K562 (cell line): ENCODE data around the gene KRT28. TPM values are rescaled to one million over a fixed set of nuclear protein-coding genes. Genes with fewer than 3 reads are reported as not detected.

ENCODE experiments used
- CBFA2T3 ChIP-seq: fragments of 450-650 bp; IDR thresholded peaks from 2 replicates; pipeline ENCODE4 v1.6.1; 2017
- EHMT2 ChIP-seq: fragments of 450-650 bp; IDR thresholded peaks from 2 replicates; pipeline ENCODE4 v1.6.1; 2018; ENCODE audit warnings: antibody characterized with exemption
- ERF ChIP-seq: fragments of 450-650 bp; formaldehyde crosslinking; IDR thresholded peaks from 2 replicates; pipeline ENCODE4 v1.4.0; 2020; ENCODE audit warnings: mild to moderate bottlenecking, mixed read lengths
- FOXM1 ChIP-seq, 2 experiments: fragments of 450-650 bp in 1 of 2; sonication (generic) in 1 of 2; formaldehyde crosslinking in 1 of 2; IDR thresholded peaks; 2 replicates each; pipeline versions ENCODE4 v1.6.1 to v1.9.0; 2017 to 2022; ENCODE audit warnings: low read depth in 2 of 2, mild to moderate bottlenecking in 2 of 2, missing genetic modification reagents in 1 of 2, moderate library complexity in 1 of 2
- HDAC6 ChIP-seq: IDR thresholded peaks from 2 replicates; pipeline ENCODE4 v1.6.1; 2012; ENCODE audit warnings: low read depth, mild to moderate bottlenecking, control low read depth, inconsistent platforms, low read length, moderate library complexity
- HSF4 ChIP-seq: fragments of 250-450 bp; sonication (Bioruptor Pico); IDR thresholded peaks from 2 replicates; pipeline ENCODE4 v2.1.2; 2022; ENCODE audit warnings: mild to moderate bottlenecking, moderate library complexity, borderline replicate concordance
- KLF10 ChIP-seq: fragments of 250-450 bp; sonication (Bioruptor Pico); IDR thresholded peaks from 2 replicates; pipeline ENCODE4 v1.6.1; 2021; ENCODE audit warnings: matching md5 sums
- NCOA4 ChIP-seq: fragments of 450-650 bp; IDR thresholded peaks from 2 replicates; pipeline ENCODE4 v1.6.1; 2018; ENCODE audit warnings: mild to moderate bottlenecking; ENCODE audit not compliant: partially characterized antibody
- NFIX ChIP-seq: fragments of 250-450 bp; sonication (Bioruptor Pico); IDR thresholded peaks from 2 replicates; pipeline ENCODE4 v1.4.0; 2020; ENCODE audit warnings: low read depth, mild to moderate bottlenecking, moderate library complexity
- SMAD2 ChIP-seq: fragments of 150-350 bp; IDR thresholded peaks from 2 replicates; pipeline ENCODE4 v1.6.1; 2014; ENCODE audit warnings: low read depth, mild to moderate bottlenecking, low read length
- SMARCA4 ChIP-seq: fragments of 450-650 bp; IDR thresholded peaks from 2 replicates; pipeline ENCODE4 v1.6.1; 2016
- YY1 ChIP-seq, 3 experiments: IDR thresholded peaks; 2 replicates each; pipeline ENCODE4 v1.6.1; 2011; ENCODE audit warnings: low read length in 2 of 3, mild to moderate bottlenecking in 2 of 3, moderate library complexity in 2 of 3, borderline replicate concordance in 1 of 3, control low read depth in 1 of 3, low read depth in 1 of 3; ENCODE audit not compliant: insufficient read depth in 3 of 3, insufficient replicate concordance in 2 of 3, control insufficient read depth in 1 of 3, insufficient read length in 1 of 3; ENCODE audit errors: extremely low read depth in 1 of 3
- ZFX ChIP-seq: sonication (generic); formaldehyde crosslinking; IDR thresholded peaks from 2 replicates; pipeline ENCODE4 v1.8.0; 2022; ENCODE audit warnings: mild to moderate bottlenecking, missing genetic modification reagents, moderate library complexity
- ZNF133 ChIP-seq: fragments of 250-450 bp; sonication (Bioruptor Pico); IDR thresholded peaks from 2 replicates; pipeline ENCODE4 v1.4.0; 2020; ENCODE audit warnings: mild to moderate bottlenecking
- ZNF274 ChIP-seq: IDR thresholded peaks from 2 replicates; pipeline ENCODE4 v1.6.1; 2011; ENCODE audit warnings: low read depth, mild to moderate bottlenecking, low read length, moderate library complexity, borderline replicate concordance
- ZNF384 ChIP-seq: IDR thresholded peaks from 2 replicates; pipeline ENCODE4 v1.6.1; 2012; ENCODE audit warnings: low read depth, low read length, improper control_type of control experiment
- polyA plus RNA-seq, 8 experiments: library from polyadenylated mRNA; depleted of rRNA in 4 of 8; stranded (reverse) in 5 of 8; unstranded in 3 of 8; fragments of >200 nt; fragmentation: Nextera tagmentation in 2 of 8; fragmentation: Illumina TruSeq in 1 of 8; extraction: Ambion mirVana in 2 of 8; extraction: Trizol in 1 of 8; gene quantifications; 2 replicates each; pipeline versions ENCODE4 v1.2.1 to v1.2.3, GENCODE V29; 2011 to 2014; ENCODE audit warnings: inconsistent platforms in 1 of 8, missing spikeins in 1 of 8
- total RNA-seq, 7 experiments: library from RNA; depleted of rRNA in 6 of 7; stranded (reverse); fragments of >200 nt in 6 of 7; fragmentation: Illumina TruSeq in 2 of 7; extraction: Trizol in 2 of 7; gene quantifications; 2 replicates each; pipeline versions ENCODE4 v1.2.1 to v1.2.3, GENCODE V29; 2011 to 2021; ENCODE audit warnings: low replicate concordance in 1 of 7
- TF ChIP-seq, protein P1 (sequence below): fragments of 450-650 bp; formaldehyde crosslinking; IDR thresholded peaks from 2 replicates; pipeline ENCODE4 v1.4.0; 2020; ENCODE audit warnings: mild to moderate bottlenecking
- TF ChIP-seq, protein P2 (sequence below), 2 experiments: fragments of 450-650 bp; IDR thresholded peaks; 2 replicates each; pipeline ENCODE4 v1.6.1; 2016; ENCODE audit warnings: mild to moderate bottlenecking in 2 of 2, borderline replicate concordance in 1 of 2, low read depth in 1 of 2, moderate library complexity in 1 of 2

The KRT28 gene
- total and polyA plus RNA-seq, 9 of the 15 experiments (the other 6 are each of a cell fraction or from before 2014, with no cell fraction given), result not detected

DNA sequence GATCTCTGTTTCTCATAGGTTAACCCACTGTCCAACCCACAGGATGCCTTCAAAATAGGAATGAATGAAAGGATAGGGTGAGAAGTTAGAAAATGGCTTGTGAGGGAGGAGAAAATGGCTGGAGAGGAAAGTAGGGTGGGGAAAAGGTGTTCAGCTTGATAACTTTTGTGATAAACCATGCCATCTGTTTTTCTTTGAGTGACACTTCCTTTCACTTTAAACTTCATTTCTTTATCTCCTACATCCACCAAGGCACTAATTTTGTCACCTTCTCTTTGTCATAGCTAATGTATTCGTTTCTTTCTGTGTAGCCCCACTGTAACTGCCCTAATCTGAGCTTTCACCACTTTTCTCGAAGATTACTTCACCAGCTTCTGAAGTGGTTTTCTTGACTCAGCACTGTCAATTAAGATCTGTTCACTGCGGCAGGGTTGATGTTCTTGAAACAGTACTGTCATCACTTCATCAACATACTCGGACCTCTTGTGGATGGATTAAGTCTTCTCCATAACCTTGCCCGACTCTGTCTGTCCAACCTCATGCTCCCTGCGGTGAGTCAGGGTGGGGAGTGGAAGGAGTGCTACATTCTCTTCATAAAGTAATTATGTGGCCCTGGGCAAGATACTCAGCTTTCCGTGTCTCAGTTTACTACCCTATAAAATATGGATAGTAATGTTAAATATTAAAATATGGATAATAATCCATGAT, 28.1 kb upstream of the KRT28 start (continued):
- TF ChIP-seq YY1 (IDR thresholded peaks at IDR 0.05; ENCODE audit: borderline replicate concordance in 1 of 3, control insufficient read depth in 1 of 3, extremely low read depth in 1 of 3, insufficient read depth in 3 of 3, insufficient read length in 1 of 3, insufficient replicate concordance in 2 of 3, low read depth in 1 of 3, low read length in 2 of 3) (peak in 2 of 3 experiments; percentile 64 to 93), ERF (CRISPR knock-in tag) (no peak), SMAD2 (no peak), ZNF384 (no peak), NCOA4 (no peak), ZNF133 (CRISPR knock-in tag) (no peak), ZFX (CRISPR knock-in tag) (no peak), KLF10 (CRISPR knock-in tag) (no peak), NFIX (CRISPR knock-in tag) (no peak), EHMT2 (peak; percentile 96), SMARCA4 (peak; percentile 97), CBFA2T3 (peak; percentile 99), ZNF274 (peak; percentile 58; the same call in 1 of the 2 replicates), FOXM1 (IDR thresholded peaks at IDR 0.05; ENCODE audit: low read depth) (peak; percentile 92), FOXM1 (CRISPR knock-in tag; IDR thresholded peaks at IDR 0.05; ENCODE audit: low read depth) (no peak), HDAC6 (no peak), HSF4 (no peak)
- TF ChIP-seq, protein P1, sequence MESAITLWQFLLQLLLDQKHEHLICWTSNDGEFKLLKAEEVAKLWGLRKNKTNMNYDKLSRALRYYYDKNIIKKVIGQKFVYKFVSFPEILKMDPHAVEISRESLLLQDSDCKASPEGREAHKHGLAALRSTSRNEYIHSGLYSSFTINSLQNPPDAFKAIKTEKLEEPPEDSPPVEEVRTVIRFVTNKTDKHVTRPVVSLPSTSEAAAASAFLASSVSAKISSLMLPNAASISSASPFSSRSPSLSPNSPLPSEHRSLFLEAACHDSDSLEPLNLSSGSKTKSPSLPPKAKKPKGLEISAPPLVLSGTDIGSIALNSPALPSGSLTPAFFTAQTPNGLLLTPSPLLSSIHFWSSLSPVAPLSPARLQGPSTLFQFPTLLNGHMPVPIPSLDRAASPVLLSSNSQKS (CRISPR knock-in tag), result no peak
- TF ChIP-seq, protein P2, sequence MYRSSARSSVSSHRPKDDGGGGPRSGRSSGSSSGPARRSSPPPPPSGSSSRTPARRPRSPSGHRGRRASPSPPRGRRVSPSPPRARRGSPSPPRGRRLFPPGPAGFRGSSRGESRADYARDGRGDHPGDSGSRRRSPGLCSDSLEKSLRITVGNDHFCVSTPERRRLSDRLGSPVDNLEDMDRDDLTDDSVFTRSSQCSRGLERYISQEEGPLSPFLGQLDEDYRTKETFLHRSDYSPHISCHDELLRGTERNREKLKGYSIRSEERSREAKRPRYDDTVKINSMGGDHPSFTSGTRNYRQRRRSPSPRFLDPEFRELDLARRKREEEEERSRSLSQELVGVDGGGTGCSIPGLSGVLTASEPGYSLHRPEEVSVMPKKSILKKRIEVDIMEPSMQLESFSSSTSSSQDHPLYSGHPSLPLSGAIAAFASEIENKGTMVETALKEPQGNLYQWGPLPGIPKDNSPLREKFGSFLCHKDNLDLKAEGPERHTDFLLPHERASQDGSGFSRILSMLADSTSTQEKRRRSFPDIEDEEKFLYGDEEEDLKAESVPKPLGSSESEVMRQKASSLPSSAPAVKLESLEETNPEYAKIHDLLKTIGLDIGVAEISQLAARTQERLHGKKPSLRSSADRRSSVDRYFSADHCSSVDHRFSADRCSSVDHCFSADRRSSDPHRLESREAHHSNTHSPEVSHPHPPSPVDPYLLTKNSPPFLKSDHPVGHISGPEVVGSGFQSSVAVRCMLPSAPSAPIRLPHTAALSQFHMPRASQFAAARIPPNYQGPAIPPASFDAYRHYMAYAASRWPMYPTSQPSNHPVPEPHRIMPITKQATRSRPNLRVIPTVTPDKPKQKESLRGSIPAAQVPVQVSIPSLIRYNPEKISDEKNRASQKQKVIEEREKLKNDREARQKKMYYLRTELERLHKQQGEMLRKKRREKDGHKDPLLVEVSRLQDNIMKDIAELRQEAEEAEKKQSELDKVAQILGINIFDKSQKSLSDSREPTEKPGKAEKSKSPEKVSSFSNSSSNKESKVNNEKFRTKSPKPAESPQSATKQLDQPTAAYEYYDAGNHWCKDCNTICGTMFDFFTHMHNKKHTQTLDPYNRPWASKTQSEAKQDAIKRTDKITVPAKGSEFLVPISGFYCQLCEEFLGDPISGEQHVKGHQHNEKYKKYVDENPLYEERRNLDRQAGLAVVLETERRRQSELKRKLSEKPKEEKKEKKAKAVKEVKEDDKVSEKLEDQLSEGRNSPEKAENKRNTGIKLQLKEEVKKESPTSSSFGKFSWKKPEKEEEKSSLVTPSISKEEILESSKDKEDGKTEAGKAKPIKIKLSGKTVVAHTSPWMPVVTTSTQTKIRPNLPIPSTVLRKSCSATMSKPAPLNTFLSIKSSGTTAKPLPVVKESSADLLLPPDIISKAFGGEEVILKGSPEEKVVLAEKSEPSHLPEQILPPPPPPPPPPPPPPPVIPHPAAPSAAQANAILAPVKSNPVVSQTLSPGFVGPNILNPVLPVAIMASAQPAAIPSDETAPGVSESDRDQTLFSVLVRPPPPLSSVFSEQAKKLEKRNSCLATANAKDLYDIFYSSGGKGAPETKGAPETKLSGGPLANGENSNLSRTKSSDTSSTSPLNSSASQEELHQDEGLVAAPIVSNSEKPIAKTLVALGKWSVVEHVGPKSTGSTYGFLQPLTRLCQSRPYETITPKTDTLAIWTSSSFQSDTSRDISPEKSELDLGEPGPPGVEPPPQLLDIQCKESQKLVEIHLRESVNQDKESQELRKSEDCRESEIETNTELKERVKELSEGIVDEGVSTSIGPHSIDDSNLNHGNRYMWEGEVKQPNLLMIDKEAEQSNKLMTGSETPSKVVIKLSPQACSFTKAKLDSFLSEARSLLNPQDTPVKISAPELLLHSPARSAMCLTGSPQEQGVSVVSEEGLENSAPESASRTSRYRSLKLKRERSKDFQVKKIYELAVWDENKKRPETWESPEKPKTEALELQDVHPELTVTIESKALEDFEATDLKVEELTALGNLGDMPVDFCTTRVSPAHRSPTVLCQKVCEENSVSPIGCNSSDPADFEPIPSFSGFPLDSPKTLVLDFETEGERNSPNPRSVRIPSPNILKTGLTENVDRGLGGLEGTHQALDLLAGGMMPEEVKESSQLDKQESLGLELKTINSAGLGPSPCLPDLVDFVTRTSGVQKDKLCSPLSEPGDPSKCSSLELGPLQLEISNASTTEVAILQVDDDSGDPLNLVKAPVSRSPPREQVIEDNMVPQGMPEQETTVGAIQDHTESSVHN (IDR thresholded peaks at IDR 0.05; ENCODE audit: borderline replicate concordance in 1 of 2, low read depth in 1 of 2), result peak in 1 of 2 experiments; percentile 92; a peak in 2 of 4 replicates
